Endodermal cell (in vitro differentiated cells): Measurements from ENCODE around the gene LASP1NB.

Source experiments
- DNase-seq: peaks from one replicate; pipeline ENCODE4 v3.0.0-alpha.2; 2017
- H3K27ac ChIP-seq: 2 replicates; pipeline ENCODE4 v1.5.1; 2013; ENCODE audit warnings: mild to moderate bottlenecking, low read depth, low read length, moderate library complexity
- H3K27me3 ChIP-seq: 2 replicates; pipeline ENCODE4 v1.6.1; 2013; ENCODE audit warnings: mild to moderate bottlenecking, low read length, moderate library complexity; ENCODE audit not compliant: insufficient read depth, control insufficient read depth, poor library complexity, severe bottlenecking
- H3K36me3 ChIP-seq: 2 replicates; pipeline ENCODE4 v1.7.0; 2013; ENCODE audit warnings: mild to moderate bottlenecking, low read length, moderate library complexity; ENCODE audit not compliant: control insufficient read depth, insufficient read depth
- H3K4me1 ChIP-seq: one replicate; pipeline ENCODE4 v1.7.0; 2013; ENCODE audit warnings: low read length; ENCODE audit not compliant: control insufficient read depth, insufficient read depth
- H3K4me3 ChIP-seq: 2 replicates; pipeline ENCODE4 v1.5.1; 2013; ENCODE audit warnings: mild to moderate bottlenecking, low read length, moderate library complexity
- H3K9ac ChIP-seq: 2 replicates; pipeline ENCODE4 v1.6.1; 2013; ENCODE audit warnings: mild to moderate bottlenecking, low read length, moderate library complexity; ENCODE audit not compliant: poor library complexity, severe bottlenecking; ENCODE audit errors: extremely low read depth
- H3K9me3 ChIP-seq: 2 replicates; pipeline ENCODE4 v1.6.1; 2013; ENCODE audit warnings: mild to moderate bottlenecking, low read length, moderate library complexity; ENCODE audit not compliant: control insufficient read depth
- H3K27ac Mint-ChIP-seq: 2 replicates; pipeline ENCODE4 v1.8.0; 2020; ENCODE audit warnings: mixed read lengths
- H3K27me3 Mint-ChIP-seq: 2 replicates; pipeline ENCODE4 v1.8.0; 2021; ENCODE audit warnings: mild to moderate bottlenecking, mixed read lengths; ENCODE audit not compliant: insufficient read depth
- H3K36me3 Mint-ChIP-seq: 2 replicates; pipeline ENCODE4 v1.8.0; 2020; ENCODE audit warnings: low read depth, mixed read lengths
- H3K4me1 Mint-ChIP-seq: 2 replicates; pipeline ENCODE4 v1.8.0; 2020; ENCODE audit warnings: mixed read lengths
- H3K4me3 Mint-ChIP-seq: 2 replicates; pipeline ENCODE4 v1.8.0; 2020; ENCODE audit warnings: mild to moderate bottlenecking, moderate library complexity, mixed read lengths
- H3K9me3 Mint-ChIP-seq: 2 replicates; pipeline ENCODE4 v1.8.0; 2020; ENCODE audit warnings: mild to moderate bottlenecking, mixed read lengths
- CTCF ChIP-seq: fragments of 200-600 bp; sonication (generic); conservative IDR thresholded peaks from 2 replicates; pipeline ENCODE4 v1.5.0; 2021; ENCODE audit warnings: antibody characterized with exemption, mild to moderate bottlenecking
- WGBS, 2 experiments: methylation state at CpG; one replicate each; pipeline versions ENCODE4 v1.1.5 to v1.1.7; 2013; ENCODE audit warnings: missing lambda C conversion rate in 2 of 2, mixed read lengths in 1 of 2; ENCODE audit not compliant: insufficient coverage in 1 of 2, insufficient read length in 1 of 2; 5-methylcytosine and 5-hydroxymethylcytosine counted together

Gene LASP1NB

GRCh38 chr17:38905375-38905774, 20.0 kb upstream of the LASP1NB start:
- no peak overlapping the region for H3K9ac ChIP-seq
- H3K27ac Mint-ChIP-seq: no peak overlapping the region
- no peak overlapping the region for H3K27ac ChIP-seq
- H3K4me1 Mint-ChIP-seq: peaks cover 10% of the 10 kb centered on the region
- TF ChIP-seq CTCF: no peak
- H3K27me3 ChIP-seq: no peaks in the 10 kb centered on the region
- H3K4me3 Mint-ChIP-seq: no peak overlapping the region
- 92 to 97% methylated on average over 3 to 10 of the region's 10 CpGs for WGBS, 2 experiments
- no peaks in the 10 kb centered on the region for H3K27me3 Mint-ChIP-seq
- H3K9me3 ChIP-seq: no peaks in the 10 kb centered on the region
- H3K9me3 Mint-ChIP-seq: no peaks in the 10 kb centered on the region
- peaks cover 48% of the 10 kb centered on the region for H3K36me3 Mint-ChIP-seq
- H3K4me3 ChIP-seq: no peak overlapping the region
- peaks cover 75% of the 10 kb centered on the region for H3K36me3 ChIP-seq
- no peak for DNase-seq
- no peaks in the 10 kb centered on the region for H3K4me1 ChIP-seq

DNA sequence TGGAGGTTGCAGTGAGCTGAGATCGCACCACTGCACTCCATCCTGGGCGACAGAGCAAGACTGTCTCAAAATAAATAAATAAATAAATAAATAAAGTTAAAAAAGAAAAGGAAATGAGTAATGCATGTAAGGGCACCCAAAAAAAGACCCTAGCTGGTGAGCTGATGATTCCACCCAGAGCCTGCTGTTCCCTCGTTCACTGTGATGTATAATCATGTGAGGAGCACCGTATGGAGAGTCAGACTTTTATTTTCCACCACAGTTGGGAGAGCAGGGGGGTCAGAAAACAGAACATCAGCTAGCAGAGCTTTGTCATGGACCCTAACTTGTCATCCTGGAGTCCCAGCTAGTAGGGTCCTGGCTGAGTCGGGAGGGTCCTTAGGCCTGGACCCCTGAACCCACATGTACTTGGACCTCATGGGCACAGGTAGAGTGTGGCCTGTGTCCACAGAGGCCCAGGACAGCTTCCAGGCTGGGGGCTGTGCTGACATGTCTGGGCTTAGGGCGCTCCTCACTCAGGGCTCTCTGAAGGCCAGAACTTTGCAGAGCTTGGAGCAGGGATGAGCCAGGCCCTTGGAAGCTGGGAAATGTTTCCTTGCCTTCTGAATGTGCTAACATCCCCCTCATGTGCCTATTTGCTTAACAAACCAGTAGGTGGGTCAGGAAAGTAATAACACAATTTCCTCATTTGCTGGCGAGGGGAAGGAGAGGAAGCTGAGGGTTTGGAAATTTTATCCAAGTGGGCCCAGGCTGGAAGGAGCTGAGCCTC, 18.8 kb upstream of the LASP1NB start:
- no peaks in the 10 kb centered on the region for H3K27me3 Mint-ChIP-seq
- H3K9me3 ChIP-seq: no peaks in the 10 kb centered on the region
- H3K4me3 ChIP-seq: no peak overlapping the region
- no peak overlapping the region for H3K9ac ChIP-seq
- no peaks in the 10 kb centered on the region for H3K27me3 ChIP-seq
- no peaks in the 10 kb centered on the region for H3K9me3 Mint-ChIP-seq
- peaks cover 54% of the 10 kb centered on the region for H3K36me3 Mint-ChIP-seq
- no peak overlapping the region for H3K4me3 Mint-ChIP-seq
- DNase-seq: peak; percentile 53
- no peak overlapping the region for H3K27ac Mint-ChIP-seq
- H3K4me1 Mint-ChIP-seq: no peaks in the 10 kb centered on the region
- no peaks in the 10 kb centered on the region for H3K4me1 ChIP-seq
- peaks cover 77% of the 10 kb centered on the region for H3K36me3 ChIP-seq
- WGBS, 2 experiments: 94 to 98% methylated on average over 5 to 6 of the region's 7 CpGs
- no peak for TF ChIP-seq CTCF
- peak overlapping the region; percentile 8 for H3K27ac ChIP-seq

DNA sequence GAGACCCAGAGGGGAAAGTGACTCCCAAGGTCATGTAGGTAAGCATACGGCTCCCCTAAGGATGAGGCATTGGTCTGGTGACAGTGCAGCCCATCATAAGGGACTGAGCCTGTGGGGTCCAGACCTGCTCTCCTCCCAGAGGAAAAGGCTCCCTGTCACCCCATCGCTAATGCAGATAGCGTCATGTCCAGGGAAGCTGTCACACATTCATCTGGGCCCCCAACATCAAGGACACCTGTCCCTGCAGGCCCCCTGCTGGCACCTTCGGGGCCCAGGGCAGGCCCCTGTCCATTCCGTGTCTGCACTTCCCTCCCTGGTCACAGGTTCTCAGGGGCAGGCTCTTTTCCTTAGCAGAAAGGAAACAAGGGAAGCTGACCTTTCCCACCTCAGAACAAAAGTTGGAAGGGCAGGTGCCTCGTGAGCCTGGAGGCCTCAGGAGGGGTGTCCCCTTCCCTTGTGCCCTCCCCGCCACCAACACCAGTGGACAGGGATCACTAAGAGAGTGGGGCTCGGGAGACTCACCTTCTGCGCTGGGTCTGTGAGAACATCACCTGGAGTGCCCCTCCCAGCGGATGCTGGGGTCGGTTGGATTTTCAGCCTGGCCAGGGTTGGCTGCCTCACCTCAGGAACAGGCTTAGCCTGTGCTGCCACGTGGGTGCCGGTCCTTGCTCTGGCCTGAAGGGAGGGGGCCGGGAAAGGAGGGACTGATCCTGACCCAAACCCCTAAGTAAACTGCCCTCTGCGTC, 17.3 kb upstream of the LASP1NB start:
- no peak overlapping the region for H3K4me3 Mint-ChIP-seq
- H3K9me3 Mint-ChIP-seq: no peaks in the 10 kb centered on the region
- no peaks in the 10 kb centered on the region for H3K27me3 ChIP-seq
- H3K9me3 ChIP-seq: no peaks in the 10 kb centered on the region
- H3K36me3 ChIP-seq: peaks cover 74% of the 10 kb centered on the region
- no peaks in the 10 kb centered on the region for H3K4me1 ChIP-seq
- H3K4me3 ChIP-seq: no peak overlapping the region
- TF ChIP-seq CTCF: no peak
- WGBS, 2 experiments: 84 to 90% methylated on average over 2 to 15 of the region's 15 CpGs
- peaks cover 53% of the 10 kb centered on the region for H3K36me3 Mint-ChIP-seq
- H3K27ac Mint-ChIP-seq: no peak overlapping the region
- DNase-seq: peak; percentile 46
- no peaks in the 10 kb centered on the region for H3K27me3 Mint-ChIP-seq
- H3K4me1 Mint-ChIP-seq: no peaks in the 10 kb centered on the region
- no peak overlapping the region for H3K9ac ChIP-seq
- H3K27ac ChIP-seq: no peak overlapping the region
